HT1080 (cell line): ENCODE data around the gene DHPS. TPM values are rescaled to one million over a fixed set of nuclear protein-coding genes. Genes with fewer than 3 reads are reported as not detected.
"Not testable (repeated sequence)": the region's sequence is repeated elsewhere in the genome, so short reads cannot be mapped to it uniquely, and the experiment has no call there.

Experiments
- DNase-seq: peaks from one replicate; pipeline ENCODE4 v3.0.0-alpha.2; 2015; ENCODE audit warnings: low read depth
- small RNA-seq: library from RNA; depleted of rRNA; stranded (forward); fragments of <200 nt; gene quantifications from one replicate; pipeline ENCODE3, GENCODE V24; 2014
- total RNA-seq: library from RNA; depleted of rRNA; stranded (reverse); fragments of >200 nt; shearing (Covaris generic); gene quantifications from 2 replicates; pipeline ENCODE4 v1.2.3, GENCODE V29; 2014; rRNA removed

DHPS gene
- total RNA-seq, 1 experiment from 2014 or later: 103 TPM

DNA sequence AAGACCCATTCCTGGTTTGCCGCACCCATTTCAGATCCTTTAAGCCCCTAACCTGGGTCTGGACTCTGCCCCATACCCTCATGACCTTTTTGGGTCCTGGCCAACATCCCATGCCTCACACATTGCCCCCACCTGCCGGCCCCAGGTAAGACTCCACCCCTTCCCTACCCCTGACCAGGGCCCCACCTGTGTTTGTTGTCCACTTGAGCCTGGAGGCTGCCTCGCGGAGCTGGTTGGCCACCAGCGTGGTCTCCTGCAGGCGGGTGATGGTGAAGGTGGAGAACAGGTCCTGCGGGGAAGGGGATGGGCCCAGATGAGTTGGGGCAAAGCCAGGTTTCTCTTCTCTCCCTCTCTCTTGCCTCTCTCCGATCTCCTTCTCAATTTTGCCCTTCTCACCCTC is 34.6 kb downstream of the DHPS start:
- DNase-seq: no peak

DNA sequence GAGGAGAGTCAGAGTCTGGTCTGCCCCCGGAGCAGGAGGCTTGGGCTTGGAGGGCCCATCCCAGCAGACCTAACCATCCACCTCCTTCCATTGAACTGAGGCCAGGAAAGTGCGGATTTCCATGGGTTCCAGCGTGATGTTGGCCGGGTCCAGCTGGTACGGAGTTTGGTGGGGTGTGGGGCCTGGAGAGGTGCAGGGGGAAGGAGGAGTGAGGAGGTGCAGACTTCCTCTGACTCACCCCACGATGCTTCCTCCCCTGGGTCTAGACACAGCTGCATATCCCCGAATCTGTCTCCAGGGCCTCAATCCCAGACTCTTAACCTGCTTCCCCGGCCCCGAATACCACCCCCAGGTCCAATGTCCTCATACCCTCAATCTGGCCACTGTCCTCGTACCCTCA is 35.1 kb downstream of the DHPS start:
- DNase-seq: no peak

DNA sequence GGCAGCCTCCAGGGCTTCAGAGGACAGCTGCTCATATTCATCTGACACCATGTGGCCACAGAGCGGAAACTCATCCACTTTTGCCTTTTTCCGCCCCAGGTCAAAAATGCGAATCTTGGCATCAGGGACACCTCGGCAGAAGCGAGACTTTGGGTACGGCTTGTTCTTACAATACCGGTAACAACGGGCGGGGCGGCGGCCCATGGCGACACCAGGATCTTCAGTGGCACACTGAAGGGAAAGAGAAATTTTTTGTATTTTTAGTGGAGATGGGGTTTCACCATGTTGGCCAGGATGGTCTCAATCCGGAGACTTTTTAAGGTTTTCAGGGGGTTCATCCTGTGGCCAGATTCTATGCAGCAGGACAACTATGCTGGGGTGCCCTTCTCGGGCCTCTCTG is 38.0 kb downstream of the DHPS start:
- DNase-seq: not testable (repeated sequence)

DNA sequence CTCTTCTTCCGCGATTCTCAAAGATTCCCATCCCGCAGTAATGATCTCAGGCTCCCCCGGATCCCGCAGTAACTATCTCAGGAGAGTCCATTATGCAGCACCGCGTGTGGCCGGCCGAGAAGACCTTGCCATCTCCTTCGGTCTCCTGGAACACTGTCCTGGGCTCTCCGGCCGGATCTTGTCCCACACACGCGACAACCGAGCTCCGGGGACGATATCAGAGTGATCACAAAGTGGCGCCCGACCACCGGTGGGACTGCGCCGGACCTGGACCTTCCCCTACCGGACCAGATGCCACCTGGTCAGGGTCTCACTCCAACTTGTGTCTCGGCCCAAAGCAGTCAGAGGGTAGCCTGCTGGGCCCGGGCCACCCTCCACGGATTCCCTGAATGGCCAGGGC is 39.2 kb downstream of the DHPS start:
- DNase-seq: no peak

DNA sequence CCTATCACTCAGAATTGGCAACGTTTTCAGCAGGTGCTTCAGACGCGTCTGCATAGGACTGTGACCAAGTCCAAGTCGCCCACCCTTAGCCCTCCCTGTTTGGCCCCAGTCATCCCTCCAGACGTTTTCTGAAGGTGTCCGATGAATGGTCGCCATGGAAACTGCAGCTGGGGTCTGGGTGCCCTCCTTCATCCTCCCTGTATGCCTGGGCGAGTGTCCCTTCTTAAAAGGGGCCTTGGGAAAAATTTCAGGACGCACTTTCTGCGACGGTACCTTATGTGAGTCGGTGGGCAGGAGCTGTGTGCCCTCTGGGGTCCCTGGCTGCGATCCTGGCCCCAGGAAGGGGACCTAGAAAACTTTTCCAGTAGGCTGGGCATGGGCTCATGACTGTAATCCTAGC is 40.2 kb downstream of the DHPS start:
- DNase-seq: no peak

DNA sequence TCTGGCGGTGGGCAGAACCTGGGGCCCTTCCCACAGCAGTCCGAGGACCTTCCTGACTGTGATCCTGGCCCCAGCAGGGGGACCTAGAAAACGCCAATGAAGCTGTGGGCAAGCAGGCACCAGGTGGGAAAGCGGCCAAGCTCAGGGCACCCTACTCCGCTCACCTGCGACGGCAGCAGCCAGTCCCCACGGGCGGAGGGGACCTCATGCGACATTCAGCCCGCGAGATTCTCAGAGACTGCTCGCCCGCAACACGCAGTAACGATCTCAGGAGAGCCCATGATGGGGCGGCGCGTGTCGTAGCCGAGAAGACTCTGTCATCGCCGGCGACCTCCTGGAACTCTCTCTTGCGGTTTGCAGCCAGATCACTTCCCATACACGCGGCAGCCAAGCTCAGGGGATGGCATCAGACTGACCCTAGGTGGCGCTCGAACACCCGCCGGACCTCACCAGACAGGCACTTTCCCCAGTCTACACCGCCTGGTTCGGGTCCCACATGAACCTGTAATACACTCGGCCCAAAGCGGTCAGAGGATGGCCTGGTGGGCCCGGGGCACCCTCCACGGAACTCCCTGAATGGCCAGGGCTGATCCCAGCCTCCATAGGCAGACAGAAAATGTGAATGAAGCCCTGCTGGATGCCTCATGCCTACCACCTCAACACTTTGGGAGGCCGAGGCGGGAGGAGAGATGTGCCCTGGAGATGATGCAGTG is 41.6 kb downstream of the DHPS start:
- peak; percentile 66 for DNase-seq

DNA sequence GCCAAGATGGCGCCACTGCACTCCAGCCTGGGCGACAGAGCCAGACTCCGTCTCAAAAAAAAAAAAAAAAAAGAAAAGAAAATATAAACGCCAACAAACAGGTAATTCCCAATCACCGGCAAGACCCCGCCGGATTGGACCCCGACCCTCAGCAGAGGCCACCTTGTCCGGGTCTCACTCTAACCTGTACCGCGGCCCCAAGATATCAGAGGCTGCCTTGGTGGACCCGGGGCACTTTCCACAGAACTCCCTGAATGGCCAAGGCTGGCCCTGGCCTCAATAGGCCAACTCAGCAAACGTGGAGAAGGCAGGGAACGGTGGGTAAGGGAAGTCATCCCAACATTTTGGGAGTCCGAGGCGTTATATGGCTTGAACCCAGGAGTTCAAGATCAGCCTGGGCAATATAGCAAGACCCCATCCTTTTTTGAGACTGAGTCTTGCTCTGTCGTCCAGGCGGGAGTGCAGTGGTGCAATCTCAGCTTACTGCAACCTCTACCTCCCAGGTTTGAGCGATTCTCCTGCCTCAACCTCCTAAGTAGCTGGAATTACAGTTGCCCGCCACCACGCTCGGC is 43.0 kb downstream of the DHPS start:
- no peak for DNase-seq

DNA sequence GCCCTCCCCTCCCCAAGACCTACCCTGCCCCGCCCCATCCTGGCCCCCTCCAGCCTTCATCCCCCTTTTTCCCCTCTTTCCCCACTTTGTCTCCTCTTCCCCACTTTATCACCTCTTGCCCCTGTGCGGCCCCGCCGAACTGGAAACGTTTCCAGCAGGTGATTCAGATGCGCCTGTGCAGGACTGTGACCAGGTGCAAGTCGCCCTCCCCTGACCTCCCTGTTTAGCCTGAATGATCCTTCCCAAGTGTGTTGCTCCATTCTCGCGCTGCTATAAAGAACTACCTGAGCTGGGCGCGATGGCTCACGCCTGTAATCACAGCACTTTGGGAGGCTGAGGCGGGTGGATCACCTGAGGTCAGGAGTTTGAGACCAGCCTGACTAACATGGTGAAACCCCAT is 45.0 kb downstream of the DHPS start:
- DNase-seq: no peak

DNA sequence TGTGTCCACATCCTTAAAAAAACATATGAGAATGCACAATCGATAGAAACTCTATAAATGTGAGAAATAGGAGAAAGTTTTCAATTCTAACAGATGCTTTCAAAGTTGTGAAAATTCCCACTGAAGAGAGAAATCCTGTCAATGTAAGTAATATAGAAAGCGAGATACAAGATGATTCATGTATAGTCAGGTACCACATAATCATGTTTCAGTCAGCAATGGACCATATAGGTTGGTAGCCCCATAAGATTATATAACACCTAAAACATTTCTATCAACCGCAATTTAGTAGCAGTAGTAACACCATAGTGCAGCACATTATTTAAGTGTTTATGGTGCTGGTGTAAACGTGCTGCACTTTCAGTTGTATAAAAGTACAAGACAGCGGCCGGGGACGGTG is 52.5 kb downstream of the DHPS start:
- DNase-seq: no peak

DNA sequence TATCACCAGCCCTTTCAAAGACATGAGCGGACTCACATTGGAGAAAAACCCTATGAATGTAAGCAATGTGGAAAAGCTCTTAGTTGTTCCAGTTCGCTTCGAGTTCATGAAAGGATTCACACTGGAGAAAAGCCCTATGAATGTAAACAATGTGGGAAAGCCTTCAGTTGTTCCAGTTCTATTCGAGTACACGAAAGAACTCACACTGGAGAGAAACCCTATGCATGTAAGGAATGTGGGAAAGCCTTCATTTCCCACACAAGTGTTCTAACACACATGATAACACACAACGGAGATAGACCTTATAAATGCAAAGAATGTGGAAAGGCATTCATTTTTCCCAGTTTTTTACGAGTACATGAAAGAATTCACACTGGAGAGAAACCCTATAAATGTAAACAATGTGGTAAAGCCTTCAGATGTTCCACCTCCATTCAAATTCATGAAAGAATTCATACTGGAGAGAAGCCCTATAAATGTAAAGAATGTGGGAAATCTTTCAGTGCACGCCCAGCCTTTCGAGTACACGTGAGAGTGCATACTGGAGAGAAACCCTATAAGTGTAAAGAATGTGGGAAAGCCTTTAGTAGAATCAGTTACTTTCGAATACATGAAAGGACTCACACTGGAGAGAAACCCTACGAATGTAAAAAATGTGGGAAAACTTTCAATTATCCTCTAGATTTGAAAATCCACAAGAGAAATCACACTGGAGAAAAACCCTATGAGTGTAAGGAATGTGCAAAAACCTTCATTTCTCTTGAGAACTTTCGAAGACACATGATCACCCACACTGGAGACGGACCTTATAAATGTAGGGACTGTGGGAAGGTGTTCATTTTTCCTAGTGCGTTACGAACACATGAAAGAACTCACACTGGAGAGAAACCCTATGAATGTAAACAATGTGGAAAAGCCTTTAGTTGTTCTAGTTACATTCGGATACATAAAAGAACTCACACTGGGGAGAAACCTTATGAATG is 53.3 kb downstream of the DHPS start:
- no peak for DNase-seq

DNA sequence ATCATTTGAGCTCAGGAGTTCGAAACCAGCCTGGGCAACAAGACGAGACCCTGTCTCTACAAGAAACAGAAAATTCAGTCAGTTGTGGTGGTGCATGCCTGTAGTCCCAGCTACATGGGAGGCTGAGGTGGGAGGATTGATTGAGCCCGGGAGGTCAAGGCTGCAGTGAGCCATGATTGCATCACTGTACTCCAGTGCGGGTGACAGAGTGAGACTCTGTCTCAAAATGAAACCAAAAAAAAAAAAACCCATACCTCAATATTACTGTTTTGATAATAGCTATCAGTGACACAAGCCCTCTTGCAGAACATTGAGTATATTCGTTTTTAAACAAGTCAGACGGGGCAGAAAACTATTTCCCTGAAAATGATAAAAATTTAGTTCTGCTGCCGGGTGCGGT is 54.7 kb downstream of the DHPS start:
- no peak for DNase-seq

Small RNA genes within 50 kb of the gene (small RNA-seq; reads per million reads assigned to genes)
- gene SNORD41: 117 reads per million, percentile 96 among the genes with 10 or more reads in this experiment

Other genes starting within 250 kb of the DHPS start
- 1.4 and 2.0 TPM in 2 replicates for gene ZNF443, start 240.9 kb downstream of the DHPS start, total RNA-seq
- not detected in 2 replicates for gene ZNF709, start 197.1 kb downstream of the DHPS start, total RNA-seq
- 1.8 and 1.9 TPM in 2 replicates for gene ZNF564, start 130.4 kb downstream of the DHPS start, total RNA-seq
- 3.4 and 7.0 TPM in 2 replicates for gene ZNF490, start 71.1 kb downstream of the DHPS start, total RNA-seq
- 19.9 and 20.5 TPM in 2 replicates for gene ZNF791, start 71.0 kb downstream of the DHPS start, total RNA-seq
- 31.2 and 38.5 TPM in 2 replicates for gene MAN2B1, start 15.1 kb downstream of the DHPS start, total RNA-seq
- 12.5 and 18.2 TPM in 2 replicates for gene WDR83, start 15.1 kb downstream of the DHPS start, total RNA-seq
- gene GNG14, start 6.1 kb upstream of the DHPS start, total RNA-seq: not detected in 2 replicates
- gene FBXW9, start 14.8 kb upstream of the DHPS start, total RNA-seq: 14.0 and 22.2 TPM in 2 replicates
- 11.8 and 19.1 TPM in 2 replicates for gene TNPO2, start 42.1 kb upstream of the DHPS start, total RNA-seq
- 290 and 342 TPM in 2 replicates for gene TRIR, start 52.8 kb upstream of the DHPS start, total RNA-seq
- gene GET3, start 55.6 kb upstream of the DHPS start, total RNA-seq: 138 and 140 TPM in 2 replicates
- gene BEST2, start 69.9 kb upstream of the DHPS start, total RNA-seq: not detected in 2 replicates
- gene HOOK2, start 93.7 kb upstream of the DHPS start, total RNA-seq: 4.7 and 6.9 TPM in 2 replicates
- gene JUNB, start 109.6 kb upstream of the DHPS start, total RNA-seq: 33.9 and 38.1 TPM in 2 replicates
- gene PRDX2, start 119.9 kb upstream of the DHPS start, total RNA-seq: 88.6 and 94.3 TPM in 2 replicates
- gene THSD8, start 120.2 kb upstream of the DHPS start, total RNA-seq: not detected in 2 replicates
- 52.9 and 68.6 TPM in 2 replicates for gene RNASEH2A, start 124.7 kb upstream of the DHPS start, total RNA-seq
- not detected in 2 replicates for gene RTBDN, start 152.7 kb upstream of the DHPS start, total RNA-seq
- gene MAST1, start 156.6 kb upstream of the DHPS start, total RNA-seq: 1.9 and 3.2 TPM in 2 replicates
- 0.70 and 0.74 TPM in 2 replicates for gene DNASE2, start 199.6 kb upstream of the DHPS start, total RNA-seq
- gene KLF1, start 205.3 kb upstream of the DHPS start, total RNA-seq: not detected in 2 replicates
- gene GCDH, start 209.3 kb upstream of the DHPS start, total RNA-seq: 29.0 and 29.7 TPM in 2 replicates
- gene SYCE2, start 237.4 kb upstream of the DHPS start, total RNA-seq: 0.24 TPM in 1 of 2 replicates, not detected in the other